Esophagus muscularis mucosa (tissue), 4 donors: ENCODE data around the gene MRPS7. TPM values are rescaled to one million over a fixed set of nuclear protein-coding genes. Genes with fewer than 3 reads are reported as not detected.
"Not testable (repeated sequence)": the region's sequence is repeated elsewhere in the genome, so short reads cannot be mapped to it uniquely, and the experiment has no call there.

Source experiments
- DNase-seq: peaks from one replicate; pipeline ENCODE4 v3.0.0-alpha.2; 2017; ENCODE audit errors: extremely low spot score
- H3K27ac ChIP-seq, 4 donors: fragments of 200-600 bp; sonication (generic); replicated peaks in 1 of 4; 1 replicate in 3 of 4; 2 replicates in 1 of 4; pipeline ENCODE4 v1.5.1; 2016 to 2019; ENCODE audit warnings: mild to moderate bottlenecking in 1 of 4
- H3K27me3 ChIP-seq, 4 donors: fragments of 200-600 bp; sonication (generic); one replicate each; pipeline versions ENCODE4 v1.5.1 to v1.6.0; 2016 to 2019
- H3K36me3 ChIP-seq, 4 donors: fragments of 200-600 bp; sonication (generic); one replicate each; pipeline ENCODE4 v1.5.1; 2016 to 2019
- H3K4me1 ChIP-seq, 4 donors: fragments of 200-600 bp; sonication (generic); one replicate each; pipeline ENCODE4 v1.5.1; 2016 to 2019
- H3K4me3 ChIP-seq, 4 donors: fragments of 200-600 bp; sonication (generic); 1 replicate in 2 of 4; 2 replicates in 2 of 4; pipeline ENCODE4 v1.5.1; 2016 to 2019; ENCODE audit warnings: mild to moderate bottlenecking in 4 of 4, moderate library complexity in 1 of 4
- H3K9me3 ChIP-seq, 4 donors: fragments of 200-600 bp; sonication (generic); 1 replicate in 3 of 4; 2 replicates in 1 of 4; pipeline ENCODE4 v1.5.1; 2016 to 2019
- EP300 ChIP-seq: sonication (generic); formaldehyde crosslinking; IDR thresholded peaks from one replicate; pipeline ENCODE4 v1.6.1; 2017; ENCODE audit warnings: antibody characterized with exemption
- POLR2A ChIP-seq: fragments of 450-650 bp; IDR thresholded peaks from one replicate; pipeline ENCODE4 v1.6.1; 2017; ENCODE audit warnings: antibody characterized with exemption, moderate library complexity, mild to moderate bottlenecking, low read depth
- POLR2AphosphoS5 ChIP-seq, 2 donors: sonication (generic); formaldehyde crosslinking; IDR thresholded peaks; one replicate each; pipeline ENCODE4 v1.6.1; 2017; ENCODE audit warnings: antibody characterized with exemption in 2 of 2
- WGBS: methylation state at CpG from one replicate; pipeline ENCODE4 v1.1.5; 2018; 5-methylcytosine and 5-hydroxymethylcytosine counted together
- intact Hi-C: fragments of 100-400 bp; cut with DNase I; formaldehyde crosslinking; loops from one replicate; pipeline ENCODE4 v1.15.1; 2023
- total RNA-seq, 4 donors: library from RNA; depleted of rRNA; stranded (reverse); fragments of >200 nt; gene quantifications; one replicate each; pipeline versions ENCODE4 v1.1.0 to v1.2.1, GENCODE V29; 2016
- TF ChIP-seq, protein P1 (sequence below), 3 experiments: fragments of 200-600 bp in 2 of 3; fragments of 450-650 bp in 1 of 3; sonication (generic) in 2 of 3; IDR thresholded peaks; one replicate each; pipeline ENCODE4 v1.5.1; 2017 to 2019; ENCODE audit warnings: antibody characterized with exemption in 3 of 3, mild to moderate bottlenecking in 2 of 3, moderate library complexity in 1 of 3

The MRPS7 gene
- total RNA-seq, 4 donors from 2014 or later = 37.8 to 40.6 (median 39.1) TPM

DNA sequence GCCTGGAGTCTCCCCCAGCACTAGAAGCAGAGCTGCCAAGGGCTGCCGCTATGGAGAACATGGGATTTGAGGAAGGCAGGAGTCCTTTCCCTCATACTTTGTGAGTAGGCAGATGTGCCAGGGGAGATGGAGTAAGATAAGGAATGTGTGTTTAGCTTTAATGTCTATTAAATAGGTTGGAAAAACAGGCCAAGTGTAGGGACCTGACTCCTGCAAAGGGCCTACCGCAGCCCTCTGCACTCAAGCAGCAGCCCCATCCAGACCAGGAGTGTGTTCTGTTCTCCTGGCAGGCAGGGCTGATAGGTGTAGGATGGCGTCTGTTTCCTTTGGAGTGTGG lies 11.1 kb downstream of the MRPS7 start:
- Histone ChIP-seq H3K4me3 (no peak overlapping the region), H3K27me3 (peaks cover 0 to 4% (median 0%) of the 10 kb centered on the region in 4 donors), H3K27ac (peak overlapping the region in 3 of 4 donors; percentile 16 to 98 (median 19)), H3K4me1 (peaks cover 27 to 50% (median 38%) of the 10 kb centered on the region in 4 donors), H3K9me3 (no peaks in the 10 kb centered on the region), H3K36me3 (peaks cover 0 to 18% (median 10%) of the 10 kb centered on the region in 4 donors)
- 41% methylated on average over 3 of the region's 3 CpGs for WGBS
- no peak for TF ChIP-seq POLR2AphosphoS5 (IDR thresholded peaks at IDR 0.05)
- no peak for TF ChIP-seq POLR2A
- TF ChIP-seq, protein P1, sequence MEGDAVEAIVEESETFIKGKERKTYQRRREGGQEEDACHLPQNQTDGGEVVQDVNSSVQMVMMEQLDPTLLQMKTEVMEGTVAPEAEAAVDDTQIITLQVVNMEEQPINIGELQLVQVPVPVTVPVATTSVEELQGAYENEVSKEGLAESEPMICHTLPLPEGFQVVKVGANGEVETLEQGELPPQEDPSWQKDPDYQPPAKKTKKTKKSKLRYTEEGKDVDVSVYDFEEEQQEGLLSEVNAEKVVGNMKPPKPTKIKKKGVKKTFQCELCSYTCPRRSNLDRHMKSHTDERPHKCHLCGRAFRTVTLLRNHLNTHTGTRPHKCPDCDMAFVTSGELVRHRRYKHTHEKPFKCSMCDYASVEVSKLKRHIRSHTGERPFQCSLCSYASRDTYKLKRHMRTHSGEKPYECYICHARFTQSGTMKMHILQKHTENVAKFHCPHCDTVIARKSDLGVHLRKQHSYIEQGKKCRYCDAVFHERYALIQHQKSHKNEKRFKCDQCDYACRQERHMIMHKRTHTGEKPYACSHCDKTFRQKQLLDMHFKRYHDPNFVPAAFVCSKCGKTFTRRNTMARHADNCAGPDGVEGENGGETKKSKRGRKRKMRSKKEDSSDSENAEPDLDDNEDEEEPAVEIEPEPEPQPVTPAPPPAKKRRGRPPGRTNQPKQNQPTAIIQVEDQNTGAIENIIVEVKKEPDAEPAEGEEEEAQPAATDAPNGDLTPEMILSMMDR (IDR thresholded peaks at IDR 0.05) = no peak
- TF ChIP-seq EP300 = no peak
- DNase-seq = no peak
- intact Hi-C loops = loop anchor here (5.0 kb wide), 1 partner anchor 134 kb away; the partner anchor contains the start of gene GRB2

DNA sequence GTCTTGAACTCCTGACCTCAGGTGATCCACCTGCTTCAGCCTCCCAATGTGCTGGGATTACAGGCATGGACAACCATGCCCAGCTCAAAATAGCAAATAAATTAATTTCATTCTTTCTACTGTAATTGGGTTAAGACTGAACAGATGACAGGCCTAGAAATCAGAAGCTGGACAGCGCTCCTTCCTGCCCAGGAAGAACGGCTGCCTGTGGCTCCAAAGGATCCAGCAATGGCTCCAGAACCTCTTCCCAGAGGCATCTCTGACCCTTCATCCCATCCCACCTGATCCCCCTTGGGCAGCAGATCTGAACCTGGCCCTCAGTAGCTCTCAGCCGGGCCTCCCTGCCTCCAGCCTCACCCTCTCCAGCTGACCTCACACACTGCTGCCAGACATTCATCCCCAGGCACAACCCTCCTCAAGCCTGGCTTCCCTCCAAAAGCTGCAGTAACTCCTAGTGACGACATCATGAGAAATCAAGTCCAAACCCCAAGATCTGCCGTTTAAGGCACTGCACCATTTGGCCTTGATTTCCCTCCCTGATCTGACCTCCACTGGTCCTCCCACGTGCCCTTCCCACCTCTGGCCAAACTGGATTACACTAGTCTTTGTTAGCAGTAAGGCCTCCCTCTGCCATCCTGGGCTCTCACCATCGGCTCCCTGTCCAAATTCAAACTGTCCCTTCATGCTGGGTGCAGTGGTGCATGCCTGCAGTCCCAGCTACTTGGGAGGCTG lies 12.5 kb downstream of the MRPS7 start:
- Histone ChIP-seq H3K9me3 (no peaks in the 10 kb centered on the region), H3K27me3 (peaks cover 0 to 4% (median 0%) of the 10 kb centered on the region in 4 donors), H3K4me3 (no peak overlapping the region), H3K27ac (no peak overlapping the region), H3K36me3 (peaks cover 0 to 26% (median 19%) of the 10 kb centered on the region in 4 donors), H3K4me1 (peaks cover 27 to 41% (median 36%) of the 10 kb centered on the region in 4 donors)
- TF ChIP-seq EP300 = no peak
- TF ChIP-seq, protein P1 (IDR thresholded peaks at IDR 0.05) = no peak
- TF ChIP-seq POLR2A = no peak
- TF ChIP-seq POLR2AphosphoS5 (IDR thresholded peaks at IDR 0.05) = no peak
- DNase-seq = no peak
- WGBS = 63% methylated on average over 7 of the region's 7 CpGs
- intact Hi-C loops = loop anchor here (5.0 kb wide), 1 partner anchor 133 kb away; the partner anchor contains the start of gene GRB2

DNA sequence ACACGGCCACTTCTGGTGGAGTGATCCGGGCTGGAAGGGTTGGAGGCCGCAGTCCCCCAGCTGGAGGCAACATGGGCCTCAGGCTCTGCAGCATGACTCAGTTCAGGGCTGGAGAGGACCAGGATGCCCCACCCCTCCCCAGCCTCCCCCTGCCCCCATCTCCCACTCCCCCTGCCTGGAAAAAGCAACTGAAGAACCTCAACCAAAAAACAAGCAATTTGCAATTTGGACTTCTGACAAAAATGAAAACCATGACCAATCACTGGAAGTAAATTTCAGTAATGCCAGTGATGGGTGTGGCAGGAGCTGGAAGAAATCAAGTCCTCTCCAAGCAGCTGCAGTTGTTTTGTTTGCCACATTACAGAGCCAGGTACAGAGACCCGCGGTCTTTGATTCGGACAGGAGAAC lies 16.0 kb downstream of the MRPS7 start:
- H3K36me3 ChIP-seq = peaks cover 9 to 57% (median 40%) of the 10 kb centered on the region in 4 donors
- intact Hi-C loops = no loop called here
- WGBS = 91% methylated on average over 6 of the region's 6 CpGs

DNA sequence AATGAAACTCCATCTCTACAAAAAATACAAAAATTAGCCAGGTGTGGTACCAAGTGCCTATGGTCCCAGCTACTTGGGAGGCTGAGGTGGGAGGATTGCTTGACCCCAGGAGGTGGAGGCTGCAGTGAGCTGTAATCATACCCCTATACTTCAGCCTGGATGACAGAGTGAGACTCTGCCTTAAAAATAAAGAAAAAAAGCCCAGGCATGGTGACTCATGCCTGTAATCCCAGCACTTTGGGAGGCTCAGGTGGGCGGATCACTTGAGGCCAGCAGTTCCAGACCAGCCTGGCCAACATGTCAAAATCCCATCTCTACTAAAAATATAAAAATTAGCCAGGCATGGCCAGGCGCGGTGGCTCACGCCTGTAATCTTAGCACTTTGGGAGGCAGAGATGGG lies 18.5 kb downstream of the MRPS7 start:
- WGBS = 96% methylated on average over 4 of the region's 4 CpGs
- not testable (repeated sequence) for H3K27ac ChIP-seq, DNase-seq, H3K4me1 ChIP-seq, H3K27me3 ChIP-seq, H3K9me3 ChIP-seq, H3K4me3 ChIP-seq
- intact Hi-C loops = loop anchor here (10.0 kb wide), 1 partner anchor 235 kb away; the partner anchor contains the start of genes CASKIN2 and TSEN54
- H3K36me3 ChIP-seq = peaks cover 9 to 65% (median 51%) of the 10 kb centered on the region in 4 donors

More for the DNA sequence above, 16.0 kb downstream of the MRPS7 start:
- Histone ChIP-seq H3K27ac (no peak overlapping the region), H3K4me1 (peaks cover 8 to 16% (median 10%) of the 10 kb centered on the region in 4 donors), H3K9me3 (no peaks in the 10 kb centered on the region), H3K27me3 (no peaks in the 10 kb centered on the region), H3K4me3 (no peak overlapping the region)
- no peak for DNase-seq
- TF ChIP-seq, protein P1 (IDR thresholded peaks at IDR 0.05) = no peak
- TF ChIP-seq EP300 (no peak), POLR2A (no peak), POLR2AphosphoS5 (IDR thresholded peaks at IDR 0.05) (no peak)

DNA sequence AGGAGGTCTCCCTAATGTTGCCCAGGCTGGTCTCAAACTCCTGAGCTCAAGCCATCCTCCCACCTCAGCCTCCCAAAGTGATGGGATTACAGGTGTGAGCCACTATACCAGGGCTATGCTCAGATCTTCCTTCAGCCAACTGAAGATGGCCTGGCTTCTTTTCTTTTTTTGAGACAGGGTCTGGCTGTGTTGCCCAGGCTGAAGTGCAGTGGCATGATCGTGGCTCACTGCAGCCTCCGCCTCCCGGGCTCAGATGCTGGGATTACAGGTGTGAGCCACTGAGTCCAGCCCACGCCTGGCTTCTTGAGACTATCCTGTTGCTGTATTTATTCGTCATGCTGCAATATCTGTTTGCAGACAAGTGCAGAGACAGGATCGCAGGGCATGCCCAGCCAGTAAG lies 23.4 kb downstream of the MRPS7 start:
- Histone ChIP-seq H3K9me3 (no peaks in the 10 kb centered on the region), H3K4me1 (peaks cover 6 to 13% (median 11%) of the 10 kb centered on the region in 4 donors), H3K27ac (no peak overlapping the region), H3K36me3 (peaks cover 12 to 50% (median 41%) of the 10 kb centered on the region in 4 donors), H3K27me3 (no peaks in the 10 kb centered on the region), H3K4me3 (no peak overlapping the region)
- 72% methylated on average over 5 of the region's 6 CpGs for WGBS
- no peak for DNase-seq
- intact Hi-C loops = loop anchor here (10.0 kb wide), 1 partner anchor 230 kb away; the partner anchor contains the start of genes CASKIN2 and TSEN54
- TF ChIP-seq, protein P1 (IDR thresholded peaks at IDR 0.05) = no peak
- TF ChIP-seq POLR2AphosphoS5 (IDR thresholded peaks at IDR 0.05) = no peak
- no peak for TF ChIP-seq EP300
- TF ChIP-seq POLR2A = no peak
